GM19324 (cell line): ENCODE data around the gene SPDYA.

Experiments used
- ATAC-seq: cut with Tn5 transposase; IDR thresholded peaks from one replicate; pipeline ENCODE4 v1.9.1; 2021; ENCODE audit warnings: mild to moderate bottlenecking, moderate library complexity; ENCODE audit not compliant: unreplicated experiment, low FRiP score

The SPDYA gene

DNA sequence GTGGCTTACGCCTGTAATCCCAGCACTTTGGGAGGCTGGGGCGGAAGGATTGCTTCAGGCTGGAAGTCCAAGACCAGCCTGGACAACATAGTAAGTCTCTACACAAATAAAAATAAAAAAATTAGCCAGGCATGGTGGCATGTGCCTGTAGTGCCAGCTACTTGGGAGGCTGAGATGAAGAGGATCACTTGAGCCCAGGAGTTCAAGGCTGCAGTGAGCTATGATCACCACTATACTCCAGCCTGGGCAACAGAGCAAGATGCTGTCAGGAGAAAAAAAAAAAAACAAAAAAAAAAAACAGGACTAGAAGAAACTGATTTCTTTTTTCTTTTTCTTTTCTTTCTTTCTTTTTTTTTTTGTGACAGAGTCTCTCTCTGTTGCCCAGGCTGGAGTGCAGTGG is 13.6 kb downstream of the SPDYA start:
- ATAC-seq, result no peak

DNA sequence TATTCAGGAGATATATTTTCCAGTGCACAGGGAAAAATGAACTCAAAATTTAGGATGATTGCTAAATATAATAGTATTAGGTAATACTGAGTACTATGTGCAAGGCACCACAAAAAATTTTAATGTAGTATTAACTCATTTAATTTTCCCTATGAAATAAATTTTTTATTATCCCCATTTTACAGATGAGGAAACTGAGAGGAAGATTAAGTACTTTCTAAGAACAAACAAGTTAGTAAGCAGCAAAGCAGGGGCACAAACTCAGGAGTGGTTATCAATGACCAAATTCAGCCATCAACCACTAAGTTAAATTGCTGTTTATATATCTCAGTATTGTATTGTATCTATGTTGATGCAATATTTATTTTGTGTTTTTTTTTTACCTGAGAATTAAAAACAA is 14.2 kb downstream of the SPDYA start:
- no peak for ATAC-seq

DNA sequence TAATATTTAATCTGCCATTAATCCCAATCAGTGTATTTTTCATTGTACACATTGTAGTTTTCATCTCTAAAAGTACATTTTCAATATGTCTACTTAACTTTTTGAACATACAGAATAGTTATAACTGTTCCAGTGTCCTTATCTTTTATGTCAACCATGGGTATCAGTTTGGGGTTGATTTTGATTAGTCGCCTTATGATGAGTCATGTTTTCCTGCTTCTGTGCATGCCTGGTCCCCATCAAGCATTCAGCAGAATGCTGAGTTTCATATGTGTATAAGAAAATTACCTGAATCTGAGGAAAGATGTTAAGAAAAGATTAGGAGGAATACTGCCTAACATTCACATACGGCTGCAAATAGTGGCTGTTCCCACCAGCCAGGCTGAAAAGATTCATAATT is 17.7 kb downstream of the SPDYA start:
- no peak for ATAC-seq

DNA sequence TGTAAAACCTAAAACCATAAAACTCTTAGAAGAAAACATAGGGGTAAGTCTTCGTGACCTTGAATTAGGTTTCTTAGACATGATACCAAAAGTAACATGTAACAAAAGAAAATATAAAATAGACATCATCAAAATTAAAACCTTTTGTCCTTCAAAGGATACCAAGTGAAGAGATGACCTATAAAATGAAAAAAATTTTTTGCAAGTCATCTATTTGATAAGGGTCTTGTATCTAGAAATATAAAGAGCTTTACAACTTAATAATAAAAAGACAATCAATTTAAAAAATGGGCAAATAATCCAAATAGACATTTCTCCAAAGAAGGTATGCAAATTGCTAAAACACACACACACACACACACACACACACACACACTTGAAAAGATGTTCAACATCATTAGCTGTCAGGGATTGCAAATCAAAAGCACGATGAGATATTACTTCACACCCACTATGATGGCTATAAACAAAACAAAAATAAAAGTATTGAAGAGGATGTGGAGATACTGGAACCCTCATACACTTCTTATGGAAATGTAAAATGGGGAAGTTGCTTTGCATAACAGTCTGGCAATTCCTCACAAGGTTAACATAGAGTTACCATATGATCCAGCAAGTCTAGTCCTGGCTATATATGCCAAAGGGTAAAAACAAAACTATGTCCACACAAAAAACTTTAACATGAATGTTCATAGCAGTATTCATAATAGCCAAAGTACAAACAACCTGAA is 23.3 kb downstream of the SPDYA start:
- ATAC-seq, result no peak

DNA sequence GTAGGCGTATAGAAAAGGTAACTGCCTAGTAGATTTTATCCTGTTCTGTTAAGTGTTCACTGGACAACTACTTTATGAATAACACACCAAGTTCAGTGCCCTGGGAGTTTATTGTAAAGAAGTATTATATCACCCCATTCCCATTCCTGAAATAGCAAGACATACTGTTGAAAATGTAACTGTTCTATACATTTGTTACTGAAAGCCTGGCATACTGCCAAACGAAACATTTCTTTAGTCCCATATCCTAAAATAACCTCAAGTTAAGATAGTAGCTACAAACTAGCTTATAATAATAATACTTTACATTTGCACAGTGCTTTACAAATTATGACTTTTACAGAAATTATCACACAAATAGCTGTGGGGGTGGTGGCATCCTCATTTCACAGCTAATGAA is 25.1 kb downstream of the SPDYA start:
- ATAC-seq, result no peak

DNA sequence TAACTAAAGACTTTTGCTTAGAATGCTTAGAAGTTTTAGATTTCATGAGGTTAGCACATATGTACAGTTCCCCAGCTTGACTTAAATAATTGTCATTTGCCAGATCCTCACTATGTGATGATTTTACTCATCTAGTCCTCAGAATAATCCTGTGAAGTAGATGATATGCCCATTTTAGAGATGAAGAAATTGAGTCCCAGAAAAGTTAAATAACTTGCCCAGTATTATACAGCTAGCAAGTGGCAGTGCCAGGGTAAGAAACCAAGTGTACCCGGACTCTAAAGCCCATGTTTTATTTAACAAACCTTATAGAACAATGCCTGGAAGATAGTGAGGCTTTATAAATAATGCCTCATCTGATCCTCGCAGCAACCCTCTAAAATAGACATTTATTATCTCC is 28.3 kb downstream of the SPDYA start:
- no peak for ATAC-seq

DNA sequence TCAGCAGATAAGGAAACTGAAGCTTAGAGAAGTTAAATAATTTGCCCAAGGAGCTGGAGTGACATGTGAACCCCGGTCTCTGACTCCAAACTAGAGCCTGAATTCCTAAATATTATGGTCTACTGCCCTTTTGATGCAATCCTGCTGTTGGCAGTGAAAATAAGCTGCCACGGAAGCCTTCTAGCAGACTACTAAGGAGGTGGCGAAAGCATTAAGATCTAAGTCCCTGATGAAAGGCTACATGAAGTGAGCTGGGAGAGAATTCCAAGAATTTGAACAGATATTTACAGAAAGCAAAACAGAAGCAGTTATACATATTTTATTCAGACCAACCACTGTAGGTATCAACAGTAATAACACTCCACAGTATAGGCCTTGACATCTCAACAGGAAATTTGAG is 31.4 kb downstream of the SPDYA start:
- no peak for ATAC-seq

DNA sequence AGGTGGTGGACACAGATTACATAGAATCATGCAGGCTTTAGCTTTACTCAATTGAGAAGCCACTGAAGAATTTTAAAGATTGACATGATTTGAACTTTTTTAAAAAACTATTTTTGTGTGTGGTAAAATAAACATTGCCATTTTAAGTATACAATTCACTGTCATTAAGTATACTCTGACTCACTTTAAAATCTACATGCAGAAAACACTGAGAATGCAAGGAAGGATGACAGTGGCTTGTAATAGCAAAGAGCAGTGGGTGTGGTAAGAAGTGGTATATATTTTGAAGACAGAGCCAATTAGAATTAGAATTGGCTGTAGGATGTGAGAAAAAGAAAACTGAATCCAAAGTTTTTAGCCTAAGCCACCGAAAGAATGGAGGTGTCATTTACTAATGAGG is 44.6 kb downstream of the SPDYA start:
- no peak for ATAC-seq

DNA sequence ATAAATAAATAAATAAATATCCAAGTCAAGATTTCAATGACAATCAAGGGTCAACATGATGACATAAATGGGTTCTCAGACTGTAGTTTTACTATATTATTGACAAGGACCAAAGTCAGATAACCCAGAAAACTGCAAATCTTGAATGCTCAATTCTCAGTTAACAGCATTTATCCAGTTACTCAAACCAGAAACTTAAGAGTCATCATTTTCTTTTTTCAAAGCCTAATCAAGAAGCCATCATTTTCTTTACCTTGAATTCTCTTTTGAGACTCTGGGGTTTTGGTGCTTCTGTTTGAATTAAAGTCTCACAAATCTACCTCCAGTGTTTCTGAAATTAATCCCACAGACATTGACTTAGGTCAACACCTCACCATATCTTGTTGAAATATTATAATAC is 45.3 kb downstream of the SPDYA start:
- ATAC-seq, result no peak

DNA sequence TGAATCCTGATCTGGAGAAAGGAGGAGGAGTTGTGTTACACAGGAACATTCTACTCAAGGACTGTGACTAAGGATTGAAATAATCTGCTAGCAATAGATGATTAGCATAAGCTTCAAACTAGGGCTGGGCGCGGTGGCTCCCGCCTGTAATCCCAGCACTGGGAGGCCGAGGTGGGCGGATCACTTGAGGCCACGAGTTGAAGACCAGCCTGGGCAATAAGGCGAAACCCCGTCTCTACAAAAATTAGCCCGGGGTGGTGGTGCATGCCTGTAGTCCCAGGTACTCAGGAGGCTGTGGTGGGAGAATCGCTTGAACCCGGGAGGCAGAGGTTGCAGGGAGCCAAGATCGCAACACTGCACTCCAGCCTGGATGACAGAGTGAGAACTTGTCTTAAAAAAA is 58.0 kb downstream of the SPDYA start:
- ATAC-seq, result no peak

DNA sequence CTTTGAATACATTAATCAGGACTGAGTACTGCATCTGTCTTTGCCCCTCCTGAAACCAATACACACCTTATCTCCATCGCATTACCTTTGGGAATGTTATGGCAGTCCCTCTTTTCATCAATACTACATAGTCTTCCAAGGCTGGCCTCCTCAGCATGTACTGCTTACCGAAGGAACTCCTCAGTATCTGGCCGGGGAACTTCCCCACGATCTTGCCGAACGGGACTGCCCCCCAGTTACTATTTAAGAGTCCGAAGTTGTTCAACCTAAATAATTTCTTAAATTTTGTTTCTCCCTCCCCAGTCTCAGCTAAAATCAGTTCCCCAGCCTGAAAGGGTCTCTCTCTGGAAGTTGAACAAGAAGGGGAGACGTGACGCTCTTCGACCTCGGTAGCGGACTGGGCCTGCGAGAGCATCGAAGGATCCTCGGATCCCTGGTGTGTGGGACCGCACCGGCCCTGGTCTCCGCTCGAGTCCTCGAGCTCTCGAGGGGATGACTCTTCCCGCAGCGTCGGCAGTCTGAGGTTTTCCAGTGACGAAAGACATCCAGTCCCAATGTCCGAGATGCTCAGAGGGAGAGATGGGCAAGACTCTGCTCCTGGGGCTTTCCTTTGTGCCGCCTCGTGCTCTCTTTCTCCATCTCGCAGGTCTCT is 59.0 kb downstream of the SPDYA start:
- ATAC-seq, result peak; percentile 10

DNA sequence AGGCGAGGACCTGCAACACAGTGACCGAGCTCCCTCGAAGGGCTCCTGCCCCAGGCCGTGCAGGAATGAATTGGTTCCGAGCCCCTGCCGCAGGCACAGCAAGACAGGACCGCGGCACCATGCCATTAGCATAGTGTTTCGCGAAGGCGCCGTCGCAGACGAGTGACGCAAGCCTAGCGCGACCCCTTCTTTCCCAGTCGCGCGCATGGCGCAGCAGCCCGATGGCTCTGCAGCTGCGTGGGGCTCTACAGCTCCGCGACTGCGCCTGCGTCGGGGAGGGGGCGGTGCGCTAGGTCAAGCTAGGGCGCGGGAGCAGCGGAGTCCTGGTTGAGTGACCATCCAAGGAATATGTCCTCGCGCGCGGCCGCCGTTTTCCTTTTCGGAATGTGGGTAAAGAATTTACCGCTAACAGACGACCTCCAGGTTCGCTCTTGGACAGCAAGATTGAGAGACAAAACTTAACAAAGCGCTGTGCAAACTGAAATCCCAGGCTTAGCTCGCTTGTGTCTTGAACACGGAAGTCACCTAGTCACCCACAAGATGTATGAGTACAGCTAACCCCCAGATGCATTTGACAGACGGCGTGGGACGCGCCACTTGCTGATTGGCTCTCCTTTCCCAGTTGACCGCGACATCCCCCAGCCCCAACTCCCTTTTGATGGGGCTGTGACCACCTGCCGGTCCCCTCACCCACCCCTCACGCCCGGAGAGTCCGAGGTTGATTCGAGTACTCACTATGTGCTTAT is 59.7 kb downstream of the SPDYA start, which contains the start of gene TRMT61B:
TRMT61B (minus strand) TSS at position 164 of the 746 bp plus-strand sequence; CDS start at position 132, 32 bp downstream.
- ATAC-seq, result peak; percentile 94

DNA sequence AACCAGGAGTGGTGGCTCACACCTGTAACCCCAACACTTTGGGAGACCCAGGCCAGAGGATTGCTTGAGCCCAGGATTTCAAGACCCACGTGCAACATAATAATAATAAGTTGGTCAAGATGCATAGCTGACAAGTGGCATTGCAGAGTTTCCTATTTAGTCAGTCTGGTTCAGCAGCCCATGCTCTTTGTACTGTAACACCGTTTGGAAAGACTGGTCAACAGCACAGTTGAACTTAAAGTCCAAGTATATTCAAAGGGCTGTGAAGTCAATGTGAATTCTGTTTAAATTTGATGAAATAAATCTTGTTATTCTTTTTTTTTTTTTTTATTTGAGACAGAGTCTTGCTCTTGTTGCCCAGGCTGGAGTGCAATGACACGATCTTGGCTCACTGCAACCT is 61.0 kb downstream of the SPDYA start:
- no peak for ATAC-seq

DNA sequence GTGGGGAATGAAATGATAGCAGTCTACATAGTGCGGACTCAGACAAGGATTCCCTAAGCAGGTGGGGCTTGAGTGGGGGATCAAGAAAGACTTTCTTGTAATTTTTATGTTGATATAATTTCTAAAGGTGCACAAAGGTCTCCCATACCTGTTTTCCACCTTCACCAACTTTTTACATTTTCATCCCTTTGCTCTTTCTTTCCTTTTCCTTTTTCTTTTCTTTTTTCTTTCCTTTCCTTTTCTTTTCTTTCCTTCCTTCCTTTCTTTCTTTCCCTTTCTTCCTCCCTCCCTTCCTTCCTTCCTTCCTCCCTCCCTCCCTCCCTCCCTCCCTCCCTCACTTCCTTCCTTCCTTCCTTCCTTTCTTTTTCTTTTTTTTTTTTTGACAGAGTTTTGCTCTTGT is 69.6 kb downstream of the SPDYA start:
- ATAC-seq, result no peak

DNA sequence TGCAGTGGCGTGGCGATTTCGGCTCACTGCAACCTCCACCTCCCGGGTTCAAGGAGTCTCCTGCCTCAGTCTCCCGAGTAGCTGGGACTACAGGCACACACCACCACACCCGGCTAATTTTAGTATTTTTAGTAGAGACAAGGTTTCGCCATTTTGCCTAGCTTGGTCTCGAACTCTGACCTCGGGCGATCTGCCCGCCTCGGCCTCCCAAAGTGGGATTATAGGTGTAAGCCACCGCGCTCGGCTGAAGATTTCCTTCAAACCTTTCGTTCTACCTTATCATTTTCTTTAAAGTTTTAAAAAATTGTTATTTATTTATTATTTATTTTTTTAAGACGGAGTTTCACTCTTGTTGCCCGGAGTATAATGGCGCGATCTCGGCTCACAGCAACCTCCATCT is 82.9 kb downstream of the SPDYA start:
- no peak for ATAC-seq

DNA sequence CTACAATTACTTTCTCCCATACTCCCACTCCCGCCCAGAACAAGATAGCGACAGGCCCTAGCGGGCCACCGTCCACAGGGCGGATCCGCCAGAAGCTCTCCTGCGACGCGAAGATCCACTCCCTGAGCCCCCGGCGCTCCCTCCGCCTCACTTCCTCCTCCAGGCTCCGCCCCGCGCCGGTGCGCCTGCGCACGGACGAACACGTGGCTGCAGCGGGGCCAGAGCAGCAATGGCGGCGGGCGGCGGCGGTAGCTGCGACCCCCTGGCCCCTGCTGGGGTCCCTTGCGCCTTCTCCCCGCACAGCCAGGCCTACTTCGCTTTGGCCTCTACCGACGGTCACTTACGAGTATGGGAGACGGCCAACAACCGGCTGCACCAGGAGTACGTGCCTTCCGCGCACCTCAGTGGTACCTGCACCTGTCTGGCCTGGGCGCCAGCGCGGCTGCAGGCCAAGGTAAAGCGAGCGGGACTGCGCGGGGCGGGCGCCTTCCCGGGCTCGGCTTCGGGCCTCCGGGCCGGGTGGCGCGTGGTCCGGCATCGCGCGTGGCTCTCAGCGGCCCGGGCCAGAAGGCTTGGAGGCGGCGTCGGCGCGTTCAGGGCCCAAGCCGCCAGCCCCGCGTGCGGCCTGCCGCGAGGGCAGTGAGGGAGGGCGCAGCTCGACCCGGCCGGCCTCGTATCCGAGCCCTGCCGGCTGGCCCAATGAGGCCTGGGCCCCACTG is 84.0 kb downstream of the SPDYA start, which contains the start of gene WDR43:
WDR43 (plus strand) TSS at position 198 of the 719 bp plus-strand sequence; CDS start at position 230, 32 bp downstream.
- ATAC-seq, result peak; percentile 94

DNA sequence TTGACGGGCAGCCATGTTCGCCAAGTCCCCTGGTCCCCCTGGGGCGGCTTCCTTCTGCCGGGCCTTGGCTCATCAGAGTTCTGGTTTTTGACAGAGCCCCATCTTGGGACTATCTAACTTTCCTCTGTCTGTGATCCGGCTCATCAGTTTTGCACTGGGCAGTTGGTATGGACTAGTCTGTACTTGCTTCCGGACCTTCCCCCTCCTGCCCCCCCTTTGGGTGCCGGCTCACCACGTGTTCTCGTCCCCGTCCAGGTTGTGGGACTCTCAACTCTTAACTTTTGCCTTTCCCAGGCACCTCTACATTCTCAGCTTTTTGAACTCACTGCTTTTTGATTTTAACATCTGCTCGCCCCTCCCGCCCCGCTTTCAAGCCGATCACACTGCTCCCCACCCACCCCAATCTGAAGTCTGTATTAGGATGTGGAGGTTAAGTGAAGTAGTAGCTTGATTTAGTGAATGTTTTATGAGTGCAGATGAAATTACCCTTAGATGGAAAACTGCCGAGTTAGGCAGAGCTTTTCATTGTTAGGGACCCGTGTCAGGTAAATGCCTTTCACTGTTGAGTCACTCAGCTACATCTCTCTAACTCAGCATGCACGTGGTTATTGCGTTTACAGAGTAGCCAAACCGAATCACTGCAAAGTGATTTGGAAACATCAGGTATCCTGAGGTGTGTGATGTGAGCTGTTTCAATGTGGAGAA is 84.7 kb downstream of the SPDYA start:
- ATAC-seq, result peak; percentile 7

DNA sequence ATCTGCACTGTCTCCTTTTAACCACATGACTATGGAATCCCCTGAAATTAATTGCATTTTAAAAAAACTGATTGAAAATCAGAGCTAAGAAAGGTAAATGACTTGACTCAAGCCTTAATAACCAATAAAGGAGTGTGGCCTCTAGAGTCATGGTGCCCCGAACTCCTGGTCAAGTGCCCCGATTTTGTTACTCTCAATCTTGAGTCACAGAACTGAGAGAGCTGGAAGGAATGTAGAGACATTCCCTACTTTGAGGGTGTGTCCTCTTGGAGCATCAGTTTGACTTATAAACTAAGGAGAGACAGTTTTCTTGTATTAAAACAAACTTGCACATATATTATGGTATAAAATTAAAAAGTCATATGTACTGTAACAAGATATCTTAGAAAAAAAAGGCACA is 86.3 kb downstream of the SPDYA start:
- no peak for ATAC-seq

DNA sequence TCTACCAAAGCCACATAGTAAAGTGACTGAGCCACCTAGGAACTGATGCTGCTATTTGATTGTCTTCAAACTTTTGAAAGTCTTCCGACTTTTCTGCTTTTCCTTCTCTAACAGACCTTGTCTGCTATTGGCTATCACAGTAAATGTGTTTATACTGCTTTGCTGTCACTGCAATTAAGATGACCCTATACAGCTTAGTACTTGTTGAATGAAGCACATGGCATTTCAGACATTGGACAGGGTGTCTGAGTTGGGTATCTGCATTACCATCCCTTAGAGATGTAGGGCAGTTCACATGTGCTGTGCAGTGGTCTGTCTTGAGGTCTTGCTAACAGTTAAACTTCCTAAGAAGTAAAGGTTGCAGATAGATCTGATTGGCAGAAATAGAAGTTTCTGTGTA is 87.4 kb downstream of the SPDYA start:
- ATAC-seq, result no peak
